ENCODE measurements around the gene LANCL3. TPM values are rescaled to one million over a fixed set of nuclear protein-coding genes. Genes with fewer than 3 reads are reported as not detected.
"Not testable (repeated sequence)": the region's sequence is repeated elsewhere in the genome, so short reads cannot be mapped to it uniquely, and the experiment has no call there.

LANCL3 gene
- total RNA-seq, 1 experiment from 2014 or later = 0.26 TPM

DNA sequence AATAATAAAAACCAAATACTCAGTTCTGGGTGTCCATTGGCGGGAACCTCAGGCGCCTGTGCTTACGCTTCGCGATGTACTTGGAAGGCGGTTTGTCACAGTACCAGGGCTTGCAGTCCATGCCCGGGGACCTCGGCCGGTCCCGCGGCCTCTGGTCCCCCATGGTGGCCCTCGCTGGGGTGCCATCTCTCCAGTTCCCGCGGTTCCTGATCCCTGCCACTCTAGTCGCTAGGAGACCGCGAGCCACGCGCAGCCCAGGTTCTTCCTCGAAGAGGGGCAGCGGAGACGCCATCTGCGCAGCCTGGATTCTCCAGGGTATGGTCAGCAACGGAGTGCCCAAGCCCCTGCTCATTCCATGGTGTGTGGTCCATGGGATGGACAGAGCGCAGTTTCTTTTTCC is 26.4 kb upstream of the LANCL3 start:
- H2BK12ac ChIP-seq (ENCODE audit: insufficient read length, low read depth, low read length) = no peak overlapping the region
- no peak overlapping the region for H2AFZ ChIP-seq (ENCODE audit: low read length)
- H3K14ac ChIP-seq (ENCODE audit: insufficient read depth, low read length) = no peak overlapping the region
- no peaks in the 10 kb centered on the region for H4K20me1 ChIP-seq (ENCODE audit: control insufficient read depth, insufficient read depth, insufficient read length)
- no peak overlapping the region for H3K4me2 ChIP-seq (ENCODE audit: insufficient read depth, insufficient read length, low read length)
- peaks cover 6% of the 10 kb centered on the region for H3K9me3 ChIP-seq (ENCODE audit: control insufficient read depth, low read depth, low read length)
- H2BK20ac ChIP-seq (ENCODE audit: low read depth, low read length, poor library complexity, severe bottlenecking) = no peak overlapping the region
- no peak overlapping the region for H4K91ac ChIP-seq (ENCODE audit: insufficient read length, low read depth, low read length)
- H4K5ac ChIP-seq (ENCODE audit: insufficient read length, low read depth, low read length) = no peak overlapping the region
- no peak overlapping the region for H3K4me3 Mint-ChIP-seq
- no peak overlapping the region for H3K23ac ChIP-seq (ENCODE audit: insufficient read length, low read depth, low read length)
- no peaks in the 10 kb centered on the region for H3K23me2 ChIP-seq (ENCODE audit: insufficient read length, low read depth, low read length, poor library complexity, severe bottlenecking)
- no peak overlapping the region for H2BK15ac ChIP-seq (ENCODE audit: low read depth, low read length)
- H3K4ac ChIP-seq (ENCODE audit: low read depth, low read length) = no peak overlapping the region
- H3K27ac Mint-ChIP-seq = no peak overlapping the region
- no peak overlapping the region for H2BK120ac ChIP-seq (ENCODE audit: low read depth, low read length, poor library complexity, severe bottlenecking)
- H3K27me3 ChIP-seq (ENCODE audit: insufficient read depth, low read length) = no peaks in the 10 kb centered on the region
- H4K8ac ChIP-seq (replicated peaks; ENCODE audit: insufficient read length, low read depth, low read length) = no peak overlapping the region
- H3K79me2 ChIP-seq (ENCODE audit: insufficient read depth, low read length) = no peaks in the 10 kb centered on the region
- no peak overlapping the region for H3K9ac ChIP-seq (ENCODE audit: extremely low read depth, insufficient read length, low read length)
- TF ChIP-seq, protein P1, sequence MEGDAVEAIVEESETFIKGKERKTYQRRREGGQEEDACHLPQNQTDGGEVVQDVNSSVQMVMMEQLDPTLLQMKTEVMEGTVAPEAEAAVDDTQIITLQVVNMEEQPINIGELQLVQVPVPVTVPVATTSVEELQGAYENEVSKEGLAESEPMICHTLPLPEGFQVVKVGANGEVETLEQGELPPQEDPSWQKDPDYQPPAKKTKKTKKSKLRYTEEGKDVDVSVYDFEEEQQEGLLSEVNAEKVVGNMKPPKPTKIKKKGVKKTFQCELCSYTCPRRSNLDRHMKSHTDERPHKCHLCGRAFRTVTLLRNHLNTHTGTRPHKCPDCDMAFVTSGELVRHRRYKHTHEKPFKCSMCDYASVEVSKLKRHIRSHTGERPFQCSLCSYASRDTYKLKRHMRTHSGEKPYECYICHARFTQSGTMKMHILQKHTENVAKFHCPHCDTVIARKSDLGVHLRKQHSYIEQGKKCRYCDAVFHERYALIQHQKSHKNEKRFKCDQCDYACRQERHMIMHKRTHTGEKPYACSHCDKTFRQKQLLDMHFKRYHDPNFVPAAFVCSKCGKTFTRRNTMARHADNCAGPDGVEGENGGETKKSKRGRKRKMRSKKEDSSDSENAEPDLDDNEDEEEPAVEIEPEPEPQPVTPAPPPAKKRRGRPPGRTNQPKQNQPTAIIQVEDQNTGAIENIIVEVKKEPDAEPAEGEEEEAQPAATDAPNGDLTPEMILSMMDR (conservative IDR thresholded peaks at IDR 0.05) = no peak
- H3K36me3 Mint-ChIP-seq (ENCODE audit: insufficient read depth in 1 of 3, low read depth in 3 of 3) = peaks cover 0 to 9% (median 3%) of the 10 kb centered on the region in 3 experiments; a peak in 3 of 7 replicates
- H2AK5ac ChIP-seq (ENCODE audit: insufficient read length, low read length) = no peak overlapping the region
- H3K18ac ChIP-seq (ENCODE audit: insufficient read length, low read depth, low read length) = no peak overlapping the region
- no CpG with 5 or more reads among the region's 25 CpGs for WGBS (ENCODE audit: extremely low coverage, insufficient read length, low lambda C conversion rate)
- no peaks in the 10 kb centered on the region for H3K4me1 Mint-ChIP-seq
- no peak overlapping the region for H2BK5ac ChIP-seq (ENCODE audit: insufficient read length, low read length)
- no peaks in the 10 kb centered on the region for H3K4me1 ChIP-seq (ENCODE audit: insufficient read depth, low read length)
- H3K27ac ChIP-seq (ENCODE audit: insufficient read length, low read depth, low read length) = no peak overlapping the region
- peaks cover 54 to 55% of the 10 kb centered on the region in 2 experiments for H3K9me3 Mint-ChIP-seq
- H3K56ac ChIP-seq (ENCODE audit: insufficient read length, low read depth, low read length) = no peak overlapping the region
- H3K27me3 Mint-ChIP-seq (ENCODE audit: low read depth) = peaks cover 2% of the 10 kb centered on the region; the same call in 1 of the 2 replicates
- DNase-seq = no peak
- H3K79me1 ChIP-seq (ENCODE audit: insufficient read depth, low read depth, low read length, poor library complexity, severe bottlenecking) = no peaks in the 10 kb centered on the region
- H3T11ph ChIP-seq (ENCODE audit: low read length) = no peak overlapping the region

DNA sequence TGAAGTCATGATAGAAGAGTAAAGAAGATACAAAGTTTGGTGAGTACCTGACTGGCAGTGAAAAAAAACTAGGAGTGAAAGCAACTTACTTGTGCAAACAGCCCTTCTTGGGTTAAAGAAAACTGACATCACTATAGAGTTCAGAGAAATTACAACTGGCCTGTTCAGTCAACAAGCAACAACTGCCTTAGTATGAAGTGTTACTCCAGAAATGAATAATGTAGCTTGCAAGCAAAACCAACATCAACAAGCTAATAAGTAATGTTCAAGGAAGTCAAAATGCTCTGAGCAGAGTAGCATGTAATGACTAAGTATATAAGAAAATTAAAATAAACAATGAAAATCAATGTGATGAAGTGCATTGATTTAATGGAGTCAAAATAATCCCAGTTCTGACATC is 21.8 kb upstream of the LANCL3 start:
- H2BK12ac ChIP-seq (ENCODE audit: insufficient read length, low read depth, low read length) = not testable (repeated sequence)

More for the DNA sequence above, 21.8 kb upstream of the LANCL3 start:
- not testable (repeated sequence) for H3K14ac ChIP-seq (ENCODE audit: insufficient read depth, low read length); H3K4me3 Mint-ChIP-seq; H4K5ac ChIP-seq (ENCODE audit: insufficient read length, low read depth, low read length); H3K56ac ChIP-seq (ENCODE audit: insufficient read length, low read depth, low read length); H3K27me3 ChIP-seq (ENCODE audit: insufficient read depth, low read length); H2AK5ac ChIP-seq (ENCODE audit: insufficient read length, low read length); H2BK5ac ChIP-seq (ENCODE audit: insufficient read length, low read length); H3K23me2 ChIP-seq (ENCODE audit: insufficient read length, low read depth, low read length, poor library complexity, severe bottlenecking); H4K8ac ChIP-seq (replicated peaks; ENCODE audit: insufficient read length, low read depth, low read length); H3K4ac ChIP-seq (ENCODE audit: low read depth, low read length); H2BK20ac ChIP-seq (ENCODE audit: low read depth, low read length, poor library complexity, severe bottlenecking); H3K4me2 ChIP-seq (ENCODE audit: insufficient read depth, insufficient read length, low read length); H2BK120ac ChIP-seq (ENCODE audit: low read depth, low read length, poor library complexity, severe bottlenecking); DNase-seq; H4K20me1 ChIP-seq (ENCODE audit: control insufficient read depth, insufficient read depth, insufficient read length); H3K27ac ChIP-seq (ENCODE audit: insufficient read length, low read depth, low read length); H3K27me3 Mint-ChIP-seq (ENCODE audit: low read depth); H2AFZ ChIP-seq (ENCODE audit: low read length); H3K4me1 Mint-ChIP-seq; H3K27ac Mint-ChIP-seq; H4K91ac ChIP-seq (ENCODE audit: insufficient read length, low read depth, low read length); H3T11ph ChIP-seq (ENCODE audit: low read length); H3K79me1 ChIP-seq (ENCODE audit: insufficient read depth, low read depth, low read length, poor library complexity, severe bottlenecking); H3K18ac ChIP-seq (ENCODE audit: insufficient read length, low read depth, low read length); H2BK15ac ChIP-seq (ENCODE audit: low read depth, low read length); H3K36me3 Mint-ChIP-seq (ENCODE audit: insufficient read depth in 1 of 3, low read depth in 3 of 3); H3K23ac ChIP-seq (ENCODE audit: insufficient read length, low read depth, low read length); H3K79me2 ChIP-seq (ENCODE audit: insufficient read depth, low read length); H3K4me1 ChIP-seq (ENCODE audit: insufficient read depth, low read length); H3K9ac ChIP-seq (ENCODE audit: extremely low read depth, insufficient read length, low read length); H3K9me3 ChIP-seq (ENCODE audit: control insufficient read depth, low read depth, low read length)
- H3K9me3 Mint-ChIP-seq = peaks cover 43 to 45% of the 10 kb centered on the region in 2 experiments
